Sigmoid colon (tissue), 4 donors: ENCODE results near the gene LAPTM5.

ENCODE experiments used
- CTCF ChIP-seq, 4 experiments: fragments of 450-650 bp in 3 of 4; fragments of 200-600 bp in 1 of 4; IDR thresholded peaks; one replicate each; pipeline ENCODE4 v1.5.1; 2016 to 2019; ENCODE audit warnings: antibody characterized with exemption in 4 of 4, mild to moderate bottlenecking in 3 of 4, moderate library complexity in 2 of 4
- EP300 ChIP-seq, 4 donors: sonication (generic); formaldehyde crosslinking; IDR thresholded peaks; one replicate each; pipeline ENCODE4 v1.6.1; 2017; ENCODE audit warnings: antibody characterized with exemption in 4 of 4
- POLR2A ChIP-seq, 2 donors: fragments of 450-650 bp; IDR thresholded peaks; one replicate each; pipeline ENCODE4 v1.6.1; 2016; ENCODE audit warnings: antibody characterized with exemption in 2 of 2, mild to moderate bottlenecking in 2 of 2, moderate library complexity in 2 of 2
- POLR2AphosphoS5 ChIP-seq, 4 donors: sonication (generic); formaldehyde crosslinking; IDR thresholded peaks; one replicate each; pipeline ENCODE4 v1.6.1; 2017; ENCODE audit warnings: antibody characterized with exemption in 4 of 4

GRCh38 chr1:30804352-30804751, 46.8 kb upstream of the LAPTM5 start:
- TF ChIP-seq CTCF (IDR thresholded peaks at IDR 0.05) (no peak), EP300 (IDR thresholded peaks at IDR 0.05) (no peak), POLR2A (IDR thresholded peaks at IDR 0.05) (no peak), POLR2AphosphoS5 (IDR thresholded peaks at IDR 0.05) (no peak)
